ENCODE results near the gene HTD2. TPM values are rescaled to one million over a fixed set of nuclear protein-coding genes. Genes with fewer than 3 reads are reported as not detected.

HTD2 gene
- total and polyA plus RNA-seq, 2 donors (not counting 1 experiment from before 2014, with no cell fraction given): 4.2 to 8.8 TPM

GRCh38 chr3:58293516-58293915 lies 12.8 kb upstream of the HTD2 start:
- no peaks in the 10 kb centered on the region for H3K4me1 Mint-ChIP-seq
- H3K9me3 Mint-ChIP-seq (ENCODE audit: insufficient read depth): no peaks in the 10 kb centered on the region
- DNase-seq: no peak
- H3K36me3 ChIP-seq (replicated peaks in 1 of 2; ENCODE audit: control extremely low read depth in 1 of 2, control insufficient read depth in 1 of 2, extremely low read depth in 1 of 2, insufficient read depth in 2 of 2, low read length in 1 of 2): peaks cover 0 to 1% of the 10 kb centered on the region in 2 experiments
- POLR2A ChIA-PET: no interaction called here
- no peak for ATAC-seq (ENCODE audit: low read depth)
- H3K4me1 ChIP-seq (ENCODE audit: control insufficient read depth in 2 of 2, insufficient read depth in 2 of 2, low read length in 2 of 2): no peaks in the 10 kb centered on the region
- no peaks in the 10 kb centered on the region for H4K20me1 ChIP-seq (ENCODE audit: control insufficient read depth, insufficient read depth, low read length, poor library complexity, severe bottlenecking)
- H3K4me3 Mint-ChIP-seq: no peak overlapping the region
- peaks cover 0 to 3% (median 0%) of the 10 kb centered on the region in 3 donors for H3K9me3 ChIP-seq (ENCODE audit: control extremely low read depth in 1 of 3, control insufficient read depth in 2 of 3, insufficient read depth in 1 of 3, low read length in 2 of 3)
- TF ChIP-seq EZH2 (IDR thresholded peaks at IDR 0.05; ENCODE audit: borderline replicate concordance, insufficient read depth, low read depth, low read length, poor library complexity, severe bottlenecking) (no peak), CTCF (IDR thresholded peaks at IDR 0.05) (no peak)
- no peak overlapping the region for H3K4me2 ChIP-seq (replicated peaks; ENCODE audit: low read depth, low read length, poor library complexity, severe bottlenecking)
- 93% methylated on average over 7 of the region's 9 CpGs for WGBS (ENCODE audit: insufficient coverage)
- CTCF ChIA-PET: interaction anchor here (0.6 to 13.5 kb wide), 3 partner anchors 13 to 110 kb away, joined by 3 to 334 read pairs (median 5); partner anchors contain the start of genes HTD2 and RPP14
- H3K9ac ChIP-seq (ENCODE audit: low read length): no peak overlapping the region
- no peak overlapping the region for H3K27ac Mint-ChIP-seq
- H3K27me3 ChIP-seq (replicated peaks in 1 of 4; ENCODE audit: control extremely low read depth in 1 of 4, control insufficient read depth in 3 of 4, insufficient read depth in 4 of 4, low read length in 3 of 4): no peaks in the 10 kb centered on the region
- no peaks in the 10 kb centered on the region for H3K79me2 ChIP-seq (ENCODE audit: control insufficient read depth, insufficient read depth, low read length)
- H3K4me3 ChIP-seq (ENCODE audit: control extremely low read depth in 1 of 5, extremely low read depth in 1 of 5, insufficient read depth in 1 of 5, low read depth in 2 of 5, low read length in 4 of 5): no peak overlapping the region
- H2AFZ ChIP-seq (ENCODE audit: insufficient read depth, low read depth, low read length, poor library complexity, severe bottlenecking): no peak overlapping the region
- H3K27ac ChIP-seq (ENCODE audit: low read length in 2 of 2): no peak overlapping the region
- H3K27me3 Mint-ChIP-seq: no peaks in the 10 kb centered on the region
- intact Hi-C loops (cut with micrococcal nuclease): no loop called here

- Histone ChIP-seq H3K27me3 (replicated peaks in 1 of 4; ENCODE audit: control extremely low read depth in 1 of 4, control insufficient read depth in 3 of 4, insufficient read depth in 4 of 4, low read length in 3 of 4) (no peaks in the 10 kb centered on the region), H3K9me3 (ENCODE audit: control extremely low read depth in 1 of 3, control insufficient read depth in 2 of 3, insufficient read depth in 1 of 3, low read length in 2 of 3) (peaks cover 0 to 8% (median 3%) of the 10 kb centered on the region in 3 donors), H3K4me2 (replicated peaks; ENCODE audit: low read depth, low read length, poor library complexity, severe bottlenecking) (no peak overlapping the region), H3K79me2 (ENCODE audit: control insufficient read depth, insufficient read depth, low read length) (no peaks in the 10 kb centered on the region), H3K27ac (ENCODE audit: low read length in 2 of 2) (no peak overlapping the region), H2AFZ (ENCODE audit: insufficient read depth, low read depth, low read length, poor library complexity, severe bottlenecking) (no peak overlapping the region), H4K20me1 (ENCODE audit: control insufficient read depth, insufficient read depth, low read length, poor library complexity, severe bottlenecking) (no peaks in the 10 kb centered on the region), H3K36me3 (replicated peaks in 1 of 2; ENCODE audit: control extremely low read depth in 1 of 2, control insufficient read depth in 1 of 2, extremely low read depth in 1 of 2, insufficient read depth in 2 of 2, low read length in 1 of 2) (no peaks in the 10 kb centered on the region), H3K9ac (ENCODE audit: low read length) (no peak overlapping the region), H3K4me1 (ENCODE audit: control insufficient read depth in 2 of 2, insufficient read depth in 2 of 2, low read length in 2 of 2) (no peaks in the 10 kb centered on the region), H3K4me3 (ENCODE audit: control extremely low read depth in 1 of 5, extremely low read depth in 1 of 5, insufficient read depth in 1 of 5, low read depth in 2 of 5, low read length in 4 of 5) (no peak overlapping the region)
- ChIA-PET POLR2A (no interaction called here), CTCF (interaction anchor here (0.8 to 13.5 kb wide), 5 partner anchors 10 to 112 kb away, joined by 3 to 334 read pairs (median 4); partner anchors contain the start of genes HTD2 and RPP14)
- no peaks in the 10 kb centered on the region for H3K4me1 Mint-ChIP-seq
- intact Hi-C loops (cut with micrococcal nuclease): no loop called here
- WGBS (ENCODE audit: insufficient coverage): 87% methylated on average over 5 of the region's 5 CpGs
- no peaks in the 10 kb centered on the region for H3K27me3 Mint-ChIP-seq
- H3K9me3 Mint-ChIP-seq (ENCODE audit: insufficient read depth): no peaks in the 10 kb centered on the region
- TF ChIP-seq CTCF (IDR thresholded peaks at IDR 0.05): no peak
- TF ChIP-seq EZH2 (IDR thresholded peaks at IDR 0.05; ENCODE audit: borderline replicate concordance, insufficient read depth, low read depth, low read length, poor library complexity, severe bottlenecking): no peak
- H3K4me3 Mint-ChIP-seq: no peak overlapping the region
- DNase-seq (no peak), ATAC-seq (ENCODE audit: low read depth) (no peak)
- H3K27ac Mint-ChIP-seq: no peak overlapping the region
Measured at GRCh38 chr3:58296269-58296668, 10.1 kb upstream of the HTD2 start.

All from B cell (primary cell).